RWPE2 (cell line): Measurements from ENCODE around the gene ZSCAN5A.
A peak's percentile ranks its signal among the peaks of the same experiment; 100 is the strongest.
"Not testable (repeated sequence)": the region's sequence is repeated elsewhere in the genome, so short reads cannot be mapped to it uniquely, and the experiment has no call there.

Experiments used
- ATAC-seq: fragments of 200-7000 bp; cut with Tn5 transposase; 3 replicates; pipeline ENCODE4 v1.9.1; 2021; ENCODE audit warnings: low read depth
- DNase-seq: peaks from one replicate; pipeline ENCODE4 v3.0.0-alpha.2; 2020; ENCODE audit warnings: low spot score
- H3K27ac ChIP-seq: fragments of 450-650 bp; 2 replicates; pipeline ENCODE4 v1.5.1; 2017; ENCODE audit warnings: mild to moderate bottlenecking; ENCODE audit not compliant: poor library complexity, severe bottlenecking
- H3K27me3 ChIP-seq: fragments of 250-450 bp; sonication (Bioruptor Pico); 2 replicates; pipeline ENCODE4 v1.5.1; 2021; ENCODE audit warnings: mild to moderate bottlenecking, moderate library complexity; ENCODE audit not compliant: insufficient read depth, poor library complexity, severe bottlenecking
- H3K36me3 ChIP-seq: fragments of 250-450 bp; sonication (Bioruptor Pico); 2 replicates; pipeline ENCODE4 v1.5.1; 2020; ENCODE audit warnings: low read depth, mild to moderate bottlenecking, moderate library complexity
- H3K4me1 ChIP-seq: fragments of 250-450 bp; sonication (Bioruptor Pico); 2 replicates; pipeline ENCODE4 v1.5.1; 2021; ENCODE audit warnings: mild to moderate bottlenecking, moderate library complexity; ENCODE audit not compliant: insufficient read depth, poor library complexity, severe bottlenecking
- H3K4me3 ChIP-seq: fragments of 250-450 bp; sonication (Bioruptor Pico); 2 replicates; pipeline ENCODE4 v1.5.1; 2021; ENCODE audit warnings: mild to moderate bottlenecking, moderate library complexity; ENCODE audit not compliant: severe bottlenecking
- H3K9me3 ChIP-seq: fragments of 250-450 bp; sonication (Bioruptor Pico); 2 replicates; pipeline ENCODE4 v1.5.1; 2021; ENCODE audit warnings: mild to moderate bottlenecking, moderate library complexity; ENCODE audit not compliant: severe bottlenecking
- TF ChIP-seq, protein P1 (sequence below): fragments of 450-650 bp; IDR thresholded peaks from one replicate; pipeline ENCODE4 v1.5.1; 2017; ENCODE audit warnings: mild to moderate bottlenecking, moderate library complexity; ENCODE audit not compliant: poor library complexity, severe bottlenecking

Gene ZSCAN5A

DNA sequence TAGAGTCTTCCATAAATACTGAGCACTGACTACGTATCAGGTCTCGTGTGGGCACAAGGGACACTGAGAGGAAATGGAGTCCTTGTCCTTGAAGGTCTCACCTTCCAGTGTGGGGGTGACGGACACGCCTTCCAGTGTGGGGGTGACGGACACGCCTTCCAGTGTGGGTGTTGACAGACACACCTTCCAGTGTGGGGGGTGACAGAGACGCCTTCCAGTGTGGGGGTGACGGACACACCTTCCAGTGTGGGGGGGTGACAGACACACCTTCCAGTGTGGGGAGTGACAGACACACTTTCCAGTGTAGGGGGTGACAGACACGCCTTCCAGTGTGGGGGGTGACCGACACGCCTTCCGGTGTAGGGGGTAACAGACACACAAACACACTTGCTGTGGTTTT is 56.4 kb downstream of the ZSCAN5A start:
- ATAC-seq: no peak
- no peak overlapping the region for H3K4me3 ChIP-seq

DNA sequence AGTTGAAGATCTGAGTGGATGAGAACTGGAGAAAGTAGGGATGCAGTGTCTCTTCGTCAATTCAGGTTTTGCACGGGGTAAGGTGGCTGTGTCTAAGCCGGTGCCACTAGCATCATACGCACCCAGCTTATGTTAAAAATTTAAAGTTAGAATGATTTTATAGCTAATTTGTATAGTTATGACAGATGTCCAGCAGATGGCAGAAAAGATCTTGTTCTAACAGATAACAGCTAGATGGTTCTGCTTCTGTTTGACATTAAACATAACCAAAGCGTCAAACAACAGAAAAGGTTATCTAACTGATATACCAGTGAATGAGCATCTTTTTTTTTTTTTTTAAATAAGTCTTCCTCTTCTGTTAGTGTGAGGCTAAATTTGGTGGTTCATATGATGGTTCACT is 60.9 kb downstream of the ZSCAN5A start:
- ATAC-seq (no peak), DNase-seq (no peak)
- Histone ChIP-seq H3K27ac (no peak overlapping the region), H3K4me1 (no peaks in the 10 kb centered on the region), H3K36me3 (no peaks in the 10 kb centered on the region), H3K27me3 (no peaks in the 10 kb centered on the region), H3K4me3 (no peak overlapping the region), H3K9me3 (no peaks in the 10 kb centered on the region)
- TF ChIP-seq, protein P1, sequence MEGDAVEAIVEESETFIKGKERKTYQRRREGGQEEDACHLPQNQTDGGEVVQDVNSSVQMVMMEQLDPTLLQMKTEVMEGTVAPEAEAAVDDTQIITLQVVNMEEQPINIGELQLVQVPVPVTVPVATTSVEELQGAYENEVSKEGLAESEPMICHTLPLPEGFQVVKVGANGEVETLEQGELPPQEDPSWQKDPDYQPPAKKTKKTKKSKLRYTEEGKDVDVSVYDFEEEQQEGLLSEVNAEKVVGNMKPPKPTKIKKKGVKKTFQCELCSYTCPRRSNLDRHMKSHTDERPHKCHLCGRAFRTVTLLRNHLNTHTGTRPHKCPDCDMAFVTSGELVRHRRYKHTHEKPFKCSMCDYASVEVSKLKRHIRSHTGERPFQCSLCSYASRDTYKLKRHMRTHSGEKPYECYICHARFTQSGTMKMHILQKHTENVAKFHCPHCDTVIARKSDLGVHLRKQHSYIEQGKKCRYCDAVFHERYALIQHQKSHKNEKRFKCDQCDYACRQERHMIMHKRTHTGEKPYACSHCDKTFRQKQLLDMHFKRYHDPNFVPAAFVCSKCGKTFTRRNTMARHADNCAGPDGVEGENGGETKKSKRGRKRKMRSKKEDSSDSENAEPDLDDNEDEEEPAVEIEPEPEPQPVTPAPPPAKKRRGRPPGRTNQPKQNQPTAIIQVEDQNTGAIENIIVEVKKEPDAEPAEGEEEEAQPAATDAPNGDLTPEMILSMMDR: peak; percentile 40

More for the DNA sequence above, 56.4 kb downstream of the ZSCAN5A start:
- no peaks in the 10 kb centered on the region for H3K27me3 ChIP-seq
- H3K4me1 ChIP-seq: no peaks in the 10 kb centered on the region
- DNase-seq: no peak
- no peak overlapping the region for H3K27ac ChIP-seq
- no peaks in the 10 kb centered on the region; the same call in 1 of the 2 replicates for H3K36me3 ChIP-seq
- TF ChIP-seq, protein P1: no peak
- no peaks in the 10 kb centered on the region for H3K9me3 ChIP-seq

DNA sequence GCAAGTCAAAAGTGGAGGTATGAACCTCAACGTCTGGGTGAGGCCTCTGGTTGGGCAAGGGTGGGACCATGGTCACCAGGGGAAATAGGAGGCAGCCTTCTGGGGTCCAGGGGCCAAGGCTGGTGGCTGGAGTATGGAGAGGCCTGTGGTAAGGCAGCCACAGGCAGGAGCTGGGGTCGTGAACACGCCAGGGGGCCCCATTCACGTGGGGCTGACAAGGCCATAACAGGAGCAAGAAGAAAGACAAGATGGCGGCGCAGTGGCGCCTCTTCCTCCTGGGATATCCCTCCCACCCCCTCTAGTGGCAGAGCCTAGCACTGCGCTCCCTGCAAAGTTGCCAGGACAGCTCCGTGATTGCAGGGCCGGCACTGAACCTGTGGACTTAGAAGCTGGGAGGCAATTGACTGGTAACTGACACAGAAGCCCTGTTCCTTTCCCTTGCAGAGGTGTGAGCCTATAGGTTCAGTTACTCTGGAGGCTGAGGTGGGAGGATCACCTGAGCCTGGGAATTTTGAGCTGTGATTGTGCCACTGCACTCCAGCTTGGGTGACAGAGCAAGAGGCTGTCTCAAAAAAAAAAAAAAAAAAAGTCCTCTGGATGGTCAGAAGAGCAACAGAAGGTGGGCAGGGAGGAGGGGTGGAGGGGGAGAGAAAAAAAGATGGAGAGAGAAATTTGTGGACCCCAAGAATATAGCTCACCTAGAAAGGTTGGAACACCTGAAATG is 61.8 kb downstream of the ZSCAN5A start:
- DNase-seq (no peak), ATAC-seq (peak; percentile 42; the same call in 1 of the 3 replicates)
- H3K4me1 ChIP-seq: no peaks in the 10 kb centered on the region
- TF ChIP-seq, protein P1: peak; percentile 57
- no peaks in the 10 kb centered on the region for H3K27me3 ChIP-seq
- H3K36me3 ChIP-seq: no peaks in the 10 kb centered on the region
- no peak overlapping the region for H3K4me3 ChIP-seq
- H3K27ac ChIP-seq: no peak overlapping the region
- no peaks in the 10 kb centered on the region for H3K9me3 ChIP-seq

DNA sequence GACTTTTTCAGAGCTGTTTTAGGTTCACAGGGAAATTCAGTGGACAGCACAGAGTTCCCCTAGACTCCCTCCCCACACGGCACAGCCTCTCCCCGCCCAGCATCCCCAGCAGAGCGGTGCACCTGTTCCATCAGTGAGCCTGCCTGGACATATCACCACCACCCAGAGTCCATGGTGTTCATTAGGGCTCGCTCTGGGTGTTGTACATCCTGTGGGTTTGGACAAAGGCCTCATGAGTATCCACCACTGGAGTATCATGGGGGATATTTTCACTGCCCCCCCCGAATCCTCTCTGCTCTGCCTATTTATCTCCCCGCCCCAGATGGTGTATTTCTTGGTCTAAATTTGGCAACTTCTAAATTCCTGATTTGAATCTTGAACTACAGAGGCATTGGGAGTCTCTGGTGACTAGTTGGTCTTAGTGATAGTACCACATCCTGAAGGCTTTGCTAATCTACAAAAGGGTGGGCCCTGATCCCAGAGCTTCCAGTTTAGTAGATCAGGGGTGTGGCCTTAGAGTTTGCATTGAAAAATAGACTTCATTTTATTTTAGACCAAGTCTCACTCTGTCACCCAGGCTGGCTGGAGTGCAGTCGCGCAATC is 65.8 kb downstream of the ZSCAN5A start:
- not testable (repeated sequence) for H3K4me1 ChIP-seq, H3K4me3 ChIP-seq, ATAC-seq, H3K9me3 ChIP-seq, DNase-seq, H3K36me3 ChIP-seq, H3K27ac ChIP-seq, H3K27me3 ChIP-seq

DNA sequence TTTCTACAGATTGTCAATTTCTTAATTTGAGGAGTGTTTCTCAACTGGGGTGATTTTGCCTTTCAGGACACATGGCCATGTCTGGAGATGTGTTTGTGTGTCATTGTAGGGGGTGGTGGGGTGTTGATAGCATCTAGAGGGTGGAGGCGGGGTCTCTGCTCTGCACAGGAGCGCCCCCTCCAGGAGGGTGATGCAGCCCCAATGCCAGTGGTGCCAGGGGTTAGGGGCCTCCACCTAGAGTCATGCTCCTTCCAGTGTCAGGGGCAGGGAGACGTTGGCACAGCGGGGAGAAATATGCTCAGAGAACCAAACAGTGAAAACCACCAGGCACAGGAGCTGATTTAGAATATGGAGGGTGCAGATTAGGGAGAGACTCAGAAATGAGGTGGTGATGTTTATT is 68.9 kb downstream of the ZSCAN5A start:
- not testable (repeated sequence) for H3K4me3 ChIP-seq, H3K36me3 ChIP-seq, H3K27me3 ChIP-seq, ATAC-seq, H3K27ac ChIP-seq, H3K9me3 ChIP-seq, DNase-seq, H3K4me1 ChIP-seq
